ENCODE data around the gene WIPI1.

Gene WIPI1

DNA sequence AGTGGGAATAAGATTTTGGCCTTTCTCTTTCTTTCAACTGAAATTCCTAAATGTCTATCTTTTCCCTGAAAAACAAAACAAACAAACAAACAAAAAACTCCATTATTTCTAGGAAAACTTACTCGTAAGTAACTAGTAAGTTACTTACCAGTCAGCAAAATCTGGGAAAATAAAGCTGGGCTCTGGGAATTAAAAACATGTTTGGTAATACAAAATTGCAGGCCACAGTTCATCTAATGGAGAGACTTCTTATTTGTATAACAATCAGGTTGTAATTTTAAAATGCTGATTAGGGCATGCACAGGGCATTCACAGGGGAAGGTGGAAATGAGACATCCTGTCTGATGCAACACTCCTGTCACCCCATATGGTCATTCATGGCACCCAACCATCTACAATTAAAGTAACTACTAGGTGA lies 3.8 kb upstream of the WIPI1 start:
- in situ Hi-C loops (cut with MboI; ENCODE audit: low sequenced_read_pairs), result no loop called here

DNA sequence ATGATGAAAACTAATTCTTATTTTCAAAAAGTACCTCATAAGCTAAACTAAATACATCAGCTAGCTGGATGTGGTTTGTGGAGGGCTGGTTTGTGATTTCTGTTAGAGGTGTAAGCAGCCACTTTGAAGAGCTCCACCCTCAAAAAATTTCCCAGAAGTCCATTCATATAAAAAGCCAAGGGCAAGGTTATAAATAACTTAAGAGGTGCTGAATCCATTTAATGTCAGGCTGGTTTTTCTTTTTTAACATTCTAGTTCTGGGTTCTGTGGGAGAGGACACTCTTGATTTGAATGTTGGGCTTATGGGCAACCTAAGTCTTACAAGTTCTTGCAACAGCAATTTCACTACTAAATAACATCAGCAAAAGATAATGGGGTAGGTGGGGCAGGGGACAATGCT lies 3.4 kb upstream of the WIPI1 start:
- in situ Hi-C loops (cut with MboI; ENCODE audit: low sequenced_read_pairs), result no loop called here

DNA sequence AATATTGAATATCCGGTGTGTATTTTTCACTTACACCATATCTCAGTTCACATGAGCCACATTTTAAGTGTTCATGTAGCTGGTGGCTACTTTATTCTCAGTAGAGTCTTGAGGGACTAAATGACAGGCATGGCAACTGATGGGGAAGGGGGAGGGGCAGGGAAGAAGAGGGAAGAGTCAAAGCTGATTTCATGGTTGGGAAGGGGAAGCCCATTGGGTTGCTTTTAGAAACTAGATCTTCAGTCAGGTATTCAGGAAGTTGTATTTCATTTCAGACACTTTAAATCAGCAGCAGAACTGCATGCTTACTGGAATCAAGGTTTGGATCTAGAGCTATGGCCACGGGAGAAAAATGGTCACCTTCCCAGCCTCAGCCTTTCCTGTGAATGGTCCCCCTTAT lies 2.9 kb upstream of the WIPI1 start:
- in situ Hi-C loops (cut with MboI; ENCODE audit: low sequenced_read_pairs), result no loop called here

DNA sequence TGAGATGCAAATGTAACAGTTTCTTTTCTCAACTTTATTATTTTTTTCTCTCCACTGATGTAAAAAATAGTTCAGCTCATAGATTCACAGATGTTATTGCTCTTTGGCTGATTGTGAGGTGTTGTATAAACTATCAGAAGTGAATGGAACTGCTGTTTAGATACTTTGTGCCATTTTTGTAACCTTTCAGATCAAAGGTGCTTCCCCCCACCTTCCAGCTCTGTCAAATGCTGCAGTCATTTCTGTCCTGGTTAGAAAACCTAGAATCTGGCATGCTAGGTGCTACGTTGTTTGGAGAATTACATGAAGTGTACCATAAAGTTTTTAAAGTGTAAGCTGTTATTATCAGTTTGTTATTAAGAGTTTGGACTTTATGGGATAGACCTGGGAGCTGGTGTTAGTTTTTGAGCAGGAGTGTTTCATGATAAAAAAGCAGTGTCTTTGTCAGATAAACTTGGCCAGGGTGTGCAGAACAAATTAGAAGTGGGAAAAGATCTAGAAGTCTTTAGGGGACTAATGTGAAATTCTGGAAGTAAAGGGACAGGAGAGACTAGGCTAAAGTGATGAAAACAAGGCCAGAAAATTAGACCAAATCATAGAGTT lies 1.8 kb upstream of the WIPI1 start:
- in situ Hi-C loops (cut with MboI; ENCODE audit: low sequenced_read_pairs), result loop anchor here (10.0 kb wide), 1 partner anchor 194 kb away; no protein-coding TSS in a partner anchor

DNA sequence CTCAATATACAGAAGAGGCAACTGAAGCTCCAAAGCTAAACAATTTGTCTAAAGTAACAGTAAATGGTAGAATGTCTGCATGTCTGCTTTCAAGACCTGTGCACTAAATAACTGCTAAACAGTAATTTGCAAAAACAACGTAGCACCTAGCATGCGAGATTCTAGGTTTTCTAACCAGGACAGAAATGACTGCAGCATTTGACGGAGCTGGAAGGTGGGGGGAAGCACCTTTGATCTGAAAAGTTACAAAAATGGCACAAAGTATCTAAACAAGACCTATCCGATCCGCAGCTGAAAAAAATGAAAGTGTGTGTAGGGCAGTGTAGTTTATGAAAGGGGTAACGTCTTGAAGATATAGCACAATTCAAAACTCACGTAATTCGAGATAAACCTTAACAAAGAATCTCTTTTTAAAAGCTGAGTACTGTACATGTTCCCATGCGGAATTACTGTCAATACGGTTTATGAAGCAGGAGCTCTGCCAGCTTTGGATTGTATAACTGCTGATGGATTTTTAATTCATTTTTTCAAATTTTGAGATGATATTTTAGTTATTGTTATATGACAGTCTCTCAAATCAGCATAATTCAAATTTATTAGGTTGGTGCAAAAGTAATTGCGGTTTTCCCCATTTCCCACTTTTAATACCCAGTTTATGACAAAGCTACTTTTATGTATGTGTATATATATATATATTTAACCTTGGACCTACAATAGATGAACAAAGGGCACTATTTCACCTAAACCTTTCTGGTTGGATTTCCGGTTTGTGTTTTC lies 1.2 kb upstream of the WIPI1 start:
- in situ Hi-C loops (cut with MboI; ENCODE audit: low sequenced_read_pairs), result loop anchor here (10.0 kb wide), 1 partner anchor 194 kb away; no protein-coding TSS in a partner anchor

DNA sequence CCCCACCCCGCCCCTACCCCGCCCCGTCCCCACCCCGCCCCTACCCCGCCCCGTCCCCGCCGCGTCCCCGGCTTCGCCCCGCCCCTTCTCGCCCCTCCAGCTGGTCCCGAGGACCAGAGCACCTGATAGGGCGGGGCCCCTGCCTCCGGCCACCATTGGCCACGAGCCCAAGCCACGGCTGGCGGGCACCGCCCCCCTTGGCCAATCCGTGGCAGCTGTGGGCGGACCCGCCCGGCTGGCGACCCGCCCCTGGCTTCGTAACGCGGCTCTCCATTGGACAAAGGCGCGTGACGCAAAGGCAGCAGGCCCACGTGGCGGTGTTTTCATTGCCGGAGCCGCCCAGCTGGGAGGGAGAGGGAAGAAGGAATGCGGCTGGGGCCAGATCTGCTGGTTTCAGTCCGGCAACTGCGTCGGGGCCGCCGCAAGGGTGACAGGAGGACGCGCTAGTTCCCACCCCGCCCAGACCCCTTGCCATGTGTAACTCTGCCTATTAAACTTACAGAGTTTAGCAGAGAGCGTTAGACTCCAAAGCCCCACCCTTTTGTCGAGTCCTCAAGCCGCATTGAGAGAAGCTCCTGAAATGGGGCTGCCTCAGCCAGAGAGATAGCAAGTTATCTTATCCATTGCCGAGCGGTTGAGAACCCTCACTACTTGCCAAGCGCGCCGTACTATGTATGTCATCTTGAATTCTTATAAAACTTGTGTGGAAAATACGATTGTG lies 403 bp upstream of the WIPI1 start:
- in situ Hi-C loops (cut with MboI; ENCODE audit: low sequenced_read_pairs), result loop anchor here (10.0 kb wide), 1 partner anchor 193 kb away; no protein-coding TSS in a partner anchor

DNA sequence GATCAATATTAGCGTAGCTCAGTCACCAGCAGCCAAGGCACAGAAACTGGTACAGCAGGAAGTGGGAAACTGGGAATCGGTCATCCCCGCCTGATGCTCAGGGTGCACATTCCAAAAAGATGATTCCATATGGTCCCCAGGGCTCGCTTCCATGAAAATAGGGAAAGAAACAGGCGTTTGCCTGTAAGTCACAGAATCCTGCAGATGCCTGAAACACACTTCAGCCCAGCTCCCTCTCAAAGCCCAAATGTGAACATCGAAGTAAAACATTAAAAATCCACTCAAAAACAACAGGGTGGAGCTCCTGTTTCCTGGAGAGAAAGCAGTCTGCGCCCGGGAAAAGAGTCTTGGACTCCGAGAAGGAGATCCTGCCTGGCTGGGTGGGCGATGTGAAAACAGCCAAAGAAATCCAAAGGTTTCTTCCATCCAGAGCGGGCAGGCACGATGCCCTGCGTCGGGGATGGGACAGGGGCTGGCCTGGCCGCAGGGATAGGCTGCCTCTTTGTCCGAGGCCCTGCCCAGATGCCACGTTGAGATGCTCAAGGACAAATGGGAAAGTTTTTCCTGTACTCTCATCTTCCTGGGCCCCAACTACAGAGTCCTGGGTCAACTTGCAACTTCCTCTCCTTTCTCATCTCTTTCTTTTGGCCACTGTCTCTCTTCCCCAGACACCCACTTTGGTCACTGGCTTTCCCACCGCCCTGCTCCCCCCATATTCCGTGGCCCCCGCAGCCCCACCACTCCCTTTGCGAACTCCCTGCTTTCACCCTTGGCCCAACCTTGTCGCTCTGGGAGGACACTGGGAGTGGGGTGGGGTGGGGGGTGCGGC lies 743 bp downstream of the WIPI1 start:
- in situ Hi-C loops (cut with MboI; ENCODE audit: low sequenced_read_pairs), result loop anchor here (10.0 kb wide), 1 partner anchor 192 kb away; no protein-coding TSS in a partner anchor

DNA sequence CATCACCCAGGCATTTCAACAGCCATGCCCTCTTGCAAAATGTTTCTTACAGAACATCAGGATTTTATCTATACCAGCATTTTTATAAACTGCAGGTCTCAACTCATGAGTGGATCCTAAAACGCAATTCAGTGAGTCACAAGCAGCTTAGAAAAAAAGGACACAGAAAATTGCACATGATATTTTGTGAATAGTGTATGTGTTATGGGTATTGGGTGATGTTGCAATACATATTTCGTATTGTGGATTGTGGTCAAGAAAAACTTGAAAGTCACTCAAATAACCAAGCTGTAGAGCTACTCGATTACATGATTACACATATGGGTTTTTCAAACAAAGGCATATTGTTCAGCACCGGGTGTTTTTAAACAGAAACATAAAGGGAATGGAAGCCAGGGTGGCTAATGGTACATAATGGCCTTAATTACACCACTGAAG lies 1.4 kb downstream of the WIPI1 start:
- in situ Hi-C loops (cut with MboI; ENCODE audit: low sequenced_read_pairs), result loop anchor here (10.0 kb wide), 1 partner anchor 191 kb away; no protein-coding TSS in a partner anchor

DNA sequence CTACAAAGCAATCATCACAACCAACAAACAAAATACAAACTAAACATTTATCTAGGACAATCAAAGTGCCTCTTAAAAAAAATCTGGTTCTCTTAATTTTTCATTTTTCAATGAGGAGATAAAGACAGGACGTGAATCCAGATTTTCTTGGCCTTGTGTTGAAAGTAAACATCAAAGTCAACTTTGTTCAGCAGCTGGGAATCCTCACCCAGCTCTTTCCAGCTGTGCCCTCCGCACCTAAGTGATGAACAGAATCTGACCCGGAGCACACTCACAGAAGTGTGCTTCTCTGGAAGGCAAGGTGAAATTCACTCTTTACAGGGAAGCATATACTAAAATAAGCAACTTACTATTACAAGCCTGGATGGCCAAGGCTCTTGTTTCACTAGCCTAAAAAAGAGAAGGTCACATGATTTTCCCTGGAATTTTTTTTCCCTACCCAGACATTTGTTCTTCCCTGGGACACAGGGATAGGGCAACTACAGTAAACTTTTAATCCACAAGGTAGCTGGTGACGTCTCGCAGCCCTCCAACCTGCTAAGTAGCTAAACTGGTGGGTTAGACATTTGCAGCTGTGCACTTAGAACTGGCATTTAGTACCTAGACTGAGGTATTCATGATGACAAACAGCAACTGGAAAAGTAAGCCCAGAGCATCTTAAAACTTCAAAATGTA lies 3.2 kb downstream of the WIPI1 start:
- in situ Hi-C loops (cut with MboI; ENCODE audit: low sequenced_read_pairs), result loop anchor here (10.0 kb wide), 1 partner anchor 189 kb away; no protein-coding TSS in a partner anchor

DNA sequence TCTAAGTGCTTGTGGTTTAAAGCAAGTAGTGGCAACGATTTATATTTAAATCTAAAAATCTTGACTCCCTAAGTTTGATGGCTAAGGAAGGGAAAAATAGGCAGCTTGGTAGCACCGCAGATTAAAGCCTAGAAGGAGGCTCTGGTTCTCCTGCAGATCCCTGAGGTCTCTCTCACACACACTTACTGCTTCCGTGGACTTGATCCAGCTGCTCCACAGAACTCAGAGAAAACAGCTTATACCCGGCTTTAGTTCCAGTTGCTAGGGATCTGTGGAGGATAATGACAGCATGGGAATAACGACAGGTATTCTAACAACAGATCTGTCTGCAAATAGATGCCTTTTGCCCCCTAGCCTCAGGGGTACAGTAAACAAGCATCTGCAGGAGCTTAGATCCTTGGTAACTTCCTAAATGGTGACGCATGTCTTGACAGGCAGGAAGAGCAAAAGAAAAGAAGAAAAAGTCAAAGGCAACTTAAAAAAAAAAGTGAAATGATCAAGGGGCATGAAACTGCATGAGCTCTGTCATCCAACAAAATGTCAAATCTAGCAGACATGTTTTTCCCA lies 4.5 kb downstream of the WIPI1 start:
- in situ Hi-C loops (cut with MboI; ENCODE audit: low sequenced_read_pairs), result loop anchor here (10.0 kb wide), 1 partner anchor 188 kb away; no protein-coding TSS in a partner anchor

DNA sequence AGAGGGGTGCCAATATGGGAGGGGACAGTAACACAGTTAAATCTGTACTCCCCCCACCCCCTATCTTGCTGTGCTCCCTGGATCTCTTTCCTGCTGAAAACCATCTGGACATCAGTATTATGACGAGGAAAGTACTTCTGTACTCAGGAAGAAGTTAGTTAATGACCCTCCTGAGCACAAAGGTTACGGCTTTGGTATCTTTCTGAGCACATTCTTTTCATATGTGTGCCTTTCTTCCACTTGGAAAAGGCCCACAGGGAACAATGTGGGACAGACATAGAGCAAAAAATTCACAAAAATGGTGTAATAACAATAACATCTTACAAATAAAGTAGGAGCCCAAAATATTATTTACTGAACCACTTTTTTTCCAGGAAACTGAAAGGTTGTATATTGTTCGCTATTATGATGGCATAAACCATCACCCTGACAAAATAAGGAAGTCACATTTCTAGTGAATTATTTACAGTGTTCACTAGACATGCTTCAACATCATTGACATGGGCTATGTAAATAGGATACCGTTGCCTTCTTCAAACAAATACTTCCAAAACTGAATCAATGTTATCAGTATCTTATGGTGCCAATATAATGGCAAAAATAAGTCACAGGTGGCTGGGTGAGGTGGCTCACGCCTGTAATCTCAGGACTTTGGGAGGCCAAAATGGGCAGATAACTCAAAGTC lies 5.5 kb downstream of the WIPI1 start:
- in situ Hi-C loops (cut with MboI; ENCODE audit: low sequenced_read_pairs), result loop anchor here (10.0 kb wide), 1 partner anchor 187 kb away; no protein-coding TSS in a partner anchor

DNA sequence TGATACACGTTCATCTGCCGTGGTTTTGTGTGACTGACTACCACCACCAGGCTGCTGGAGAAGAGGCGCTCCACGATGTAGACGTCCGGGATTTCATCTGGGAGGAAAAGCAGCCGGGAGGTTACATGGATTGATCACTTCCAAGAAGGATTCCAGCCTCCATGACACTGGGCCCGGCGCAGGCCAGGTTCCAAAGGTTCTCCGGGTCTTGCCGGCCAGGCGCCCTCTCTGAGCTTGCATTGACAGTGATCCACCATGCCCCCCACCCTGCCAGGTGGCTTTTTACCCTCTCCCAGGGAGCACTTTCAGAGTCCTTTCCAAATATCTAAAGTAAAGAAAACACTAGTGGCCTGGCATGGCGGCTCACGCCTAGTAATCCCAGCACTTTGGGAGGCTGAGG lies 6.5 kb downstream of the WIPI1 start:
- in situ Hi-C loops (cut with MboI; ENCODE audit: low sequenced_read_pairs), result loop anchor here (10.0 kb wide), 1 partner anchor 186 kb away; no protein-coding TSS in a partner anchor

DNA sequence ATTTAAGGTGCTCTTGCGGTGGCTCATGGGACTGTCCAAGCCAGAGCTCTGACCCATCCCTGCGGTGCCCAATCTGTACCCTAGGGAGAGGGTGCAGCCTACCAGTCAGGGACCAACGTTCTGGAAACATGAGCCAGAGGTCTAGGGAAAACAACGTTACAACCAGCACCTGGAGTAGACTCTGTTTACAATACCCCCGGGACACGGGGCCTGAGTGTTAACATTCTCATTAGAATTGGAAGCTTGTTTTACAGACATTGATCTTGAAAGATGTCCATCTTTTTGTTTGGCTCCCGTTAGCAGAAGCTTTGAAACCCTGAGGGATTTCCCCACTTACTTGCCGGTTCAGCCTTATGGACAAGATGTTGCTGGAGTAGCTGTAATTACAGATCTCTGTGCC lies 6.9 kb downstream of the WIPI1 start:
- in situ Hi-C loops (cut with MboI; ENCODE audit: low sequenced_read_pairs), result loop anchor here (10.0 kb wide), 1 partner anchor 186 kb away; no protein-coding TSS in a partner anchor

DNA sequence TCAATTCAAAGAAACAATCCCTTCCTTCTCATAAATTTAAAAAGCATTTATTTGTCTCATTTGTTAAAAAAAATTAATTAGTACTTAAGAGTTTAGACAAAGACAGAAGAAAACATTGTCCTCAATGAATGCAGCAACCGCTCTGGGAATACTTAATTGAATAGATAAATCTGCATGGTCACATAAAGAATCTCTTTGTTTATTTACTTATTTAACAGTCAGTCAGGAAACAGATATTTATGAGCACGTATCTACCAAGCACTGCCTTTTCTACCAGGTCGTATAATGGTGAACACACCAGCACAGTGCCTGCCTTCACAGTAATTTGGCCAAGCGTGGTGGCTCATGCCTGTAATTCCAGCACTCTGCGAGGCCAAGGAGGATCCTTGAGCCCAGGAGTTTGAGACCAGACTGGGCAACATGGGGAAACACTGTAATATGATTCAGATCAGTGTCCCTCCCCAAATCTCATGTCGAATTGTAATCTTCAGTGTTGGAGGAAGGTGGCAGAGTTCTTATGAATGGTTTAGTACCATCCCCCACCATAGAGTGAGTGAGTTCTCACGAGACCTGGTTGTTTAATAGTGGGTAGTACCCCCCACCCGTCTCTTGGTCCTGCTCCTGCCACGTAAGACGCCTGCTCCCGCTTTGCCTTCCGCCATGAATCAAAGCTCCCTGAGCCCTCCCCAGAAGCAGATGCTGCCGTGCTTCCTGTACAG lies 8.1 kb downstream of the WIPI1 start:
- in situ Hi-C loops (cut with MboI; ENCODE audit: low sequenced_read_pairs), result no loop called here

DNA sequence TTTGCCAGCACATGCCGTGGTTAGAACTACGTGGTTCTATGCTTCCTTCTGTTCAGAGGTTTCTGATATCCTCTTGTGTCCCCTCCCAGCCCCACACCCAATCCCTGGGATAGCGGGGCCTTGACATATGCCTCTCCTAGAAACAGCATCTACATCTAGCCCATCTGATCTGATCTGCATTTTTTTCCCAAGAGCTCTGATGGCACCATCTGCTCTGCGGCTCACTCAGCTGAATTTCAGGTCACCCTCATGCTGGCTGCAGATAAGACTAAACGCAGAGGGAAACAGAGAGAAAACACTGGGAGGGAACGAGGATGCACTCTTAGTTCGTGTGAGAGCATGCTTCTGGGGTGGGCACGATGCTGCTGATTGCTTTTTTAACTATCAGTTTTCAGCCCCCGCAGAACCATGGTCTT lies 10.7 kb downstream of the WIPI1 start:
- in situ Hi-C loops (cut with MboI; ENCODE audit: low sequenced_read_pairs), result no loop called here

DNA sequence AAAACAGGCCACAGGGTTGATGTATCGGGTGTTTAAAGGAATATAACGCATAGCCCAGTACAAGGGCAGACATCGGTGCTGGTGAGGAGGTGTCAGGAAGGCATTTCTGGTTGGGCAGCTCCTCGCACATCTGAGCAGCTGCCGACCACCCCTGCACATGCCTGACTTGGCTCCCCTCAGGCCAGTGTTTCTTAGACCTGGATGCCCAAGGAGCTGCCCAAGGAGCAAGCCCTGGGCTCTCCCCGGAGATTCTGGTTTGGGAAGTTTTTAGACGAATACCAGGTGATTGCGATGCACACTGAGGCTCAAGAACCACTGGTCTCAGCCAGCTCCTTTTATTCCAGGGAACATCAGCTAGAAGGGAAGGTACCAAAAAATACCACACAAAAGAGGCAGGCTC lies 11.6 kb downstream of the WIPI1 start:
- in situ Hi-C loops (cut with MboI; ENCODE audit: low sequenced_read_pairs), result no loop called here

DNA sequence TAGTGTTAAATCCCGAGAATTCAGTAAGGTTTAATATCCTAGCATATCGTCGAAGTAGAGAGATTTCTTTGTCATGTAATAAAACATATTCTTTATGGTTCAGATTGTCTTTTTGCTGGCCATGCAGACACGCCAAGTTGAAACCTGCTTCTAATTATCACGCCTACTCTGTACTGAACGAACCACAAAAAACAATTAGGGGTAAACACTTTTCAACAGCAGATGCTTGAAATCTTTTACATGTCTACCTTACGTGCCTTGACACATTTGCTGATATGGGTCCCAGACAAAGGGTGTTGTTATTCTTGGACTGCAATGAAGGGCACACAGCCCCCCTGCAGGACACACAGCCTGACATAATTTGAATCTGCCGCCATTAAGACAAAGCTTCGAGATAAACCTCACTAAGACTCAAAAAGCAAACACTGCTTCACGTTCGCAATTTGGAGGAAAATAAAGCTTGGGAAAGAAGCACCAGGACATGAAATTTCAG lies 13.3 kb downstream of the WIPI1 start:
- in situ Hi-C loops (cut with MboI; ENCODE audit: low sequenced_read_pairs), result no loop called here

All from HL-60/S4 treated with retinoic acid at 250 ng/mL for 4 days and 3 days (cell line).